ENCODE data around the gene ST6GALNAC2.
"Not testable (repeated sequence)": the region's sequence is repeated elsewhere in the genome, so short reads cannot be mapped to it uniquely, and the experiment has no call there.

Gene ST6GALNAC2

DNA sequence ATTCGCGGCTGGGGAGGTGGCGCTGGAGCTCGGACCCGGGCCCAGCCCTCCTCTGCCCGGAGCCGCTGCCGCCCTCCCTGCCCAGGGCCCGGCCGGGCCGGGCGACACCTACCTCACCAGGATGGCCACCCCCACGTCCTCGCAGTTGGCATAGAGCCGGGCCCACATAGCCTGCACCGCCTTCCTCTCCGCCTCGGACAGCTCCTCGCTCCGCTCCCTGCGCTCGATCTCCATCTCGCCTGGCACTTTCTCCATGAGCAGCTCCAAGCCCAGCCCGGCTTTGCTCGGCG is 48.4 kb downstream of the ST6GALNAC2 start:
- CTCF ChIA-PET, result interaction anchor here (0.6 to 1.0 kb wide), 2 partner anchors 11 to 30 kb away, joined by 3 to 4 read pairs; no protein-coding TSS in a partner anchor
- POLR2A ChIA-PET, result no interaction called here
- no peak for DNase-seq (ENCODE audit: extremely low spot score)
- TF ChIP-seq ELF4 (IDR thresholded peaks at IDR 0.05) (no peak), NFRKB (IDR thresholded peaks at IDR 0.05) (no peak), SP1 (IDR thresholded peaks at IDR 0.05) (no peak), FOXM1 (IDR thresholded peaks at IDR 0.05; ENCODE audit: borderline replicate concordance) (no peak), BHLHE40 (IDR thresholded peaks at IDR 0.05; ENCODE audit: borderline replicate concordance) (no peak), HDGF (IDR thresholded peaks at IDR 0.05; ENCODE audit: borderline replicate concordance) (no peak), L3MBTL2 (conservative IDR thresholded peaks at IDR 0.05) (no peak), ZNF384 (IDR thresholded peaks at IDR 0.05) (no peak), FOXA1 (IDR thresholded peaks at IDR 0.05) (no peak), SUZ12 (IDR thresholded peaks at IDR 0.05) (no peak), FOXK2 (IDR thresholded peaks at IDR 0.05) (no peak), LEF1 (IDR thresholded peaks at IDR 0.05; ENCODE audit: borderline replicate concordance) (no peak), ARNT (IDR thresholded peaks at IDR 0.05) (no peak), CTBP1 (IDR thresholded peaks at IDR 0.05; ENCODE audit: borderline replicate concordance) (no peak), TARDBP (IDR thresholded peaks at IDR 0.05) (no peak)
- TF ChIP-seq, protein P1, sequence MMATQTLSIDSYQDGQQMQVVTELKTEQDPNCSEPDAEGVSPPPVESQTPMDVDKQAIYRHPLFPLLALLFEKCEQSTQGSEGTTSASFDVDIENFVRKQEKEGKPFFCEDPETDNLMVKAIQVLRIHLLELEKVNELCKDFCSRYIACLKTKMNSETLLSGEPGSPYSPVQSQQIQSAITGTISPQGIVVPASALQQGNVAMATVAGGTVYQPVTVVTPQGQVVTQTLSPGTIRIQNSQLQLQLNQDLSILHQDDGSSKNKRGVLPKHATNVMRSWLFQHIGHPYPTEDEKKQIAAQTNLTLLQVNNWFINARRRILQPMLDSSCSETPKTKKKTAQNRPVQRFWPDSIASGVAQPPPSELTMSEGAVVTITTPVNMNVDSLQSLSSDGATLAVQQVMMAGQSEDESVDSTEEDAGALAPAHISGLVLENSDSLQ (IDR thresholded peaks at IDR 0.05), result no peak

DNA sequence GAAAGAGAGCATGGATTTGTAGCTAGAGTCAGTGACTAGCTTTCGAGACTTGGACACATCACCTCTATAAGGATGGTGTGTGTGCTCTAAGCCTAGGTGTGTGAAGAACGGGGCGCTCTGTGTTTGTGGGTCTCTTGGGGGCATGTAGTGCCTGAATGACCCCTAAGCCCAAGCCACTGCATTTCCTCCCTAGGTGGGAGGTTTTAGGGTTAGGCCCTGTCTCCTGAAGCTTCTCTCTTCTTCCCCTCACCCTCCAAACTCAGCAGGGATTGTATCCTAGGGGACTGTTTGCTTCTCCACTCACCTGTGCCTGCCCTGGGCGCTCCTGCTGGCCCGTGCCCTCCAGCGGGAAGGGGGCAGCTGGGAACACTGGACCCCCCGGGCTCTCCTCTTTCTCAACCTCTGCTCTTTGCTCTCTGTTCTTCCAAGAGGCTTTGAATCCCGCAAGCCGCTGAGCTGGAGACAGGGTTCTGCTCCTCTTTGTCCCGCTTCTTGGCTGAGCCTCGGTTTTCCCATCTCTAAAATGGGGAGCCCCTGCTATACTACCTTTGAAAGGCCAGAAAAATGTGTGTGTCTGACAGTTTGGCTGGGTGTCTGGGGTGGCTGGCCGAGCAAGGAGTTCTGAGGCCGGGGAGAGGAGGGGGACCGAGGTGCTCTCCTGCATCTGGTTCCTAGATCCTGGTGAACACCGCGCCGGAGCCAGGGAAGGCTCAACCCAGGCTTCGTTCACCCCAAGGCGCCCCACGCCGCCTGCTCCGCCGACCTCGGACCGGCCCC is 49.0 kb downstream of the ST6GALNAC2 start:
- TF ChIP-seq FOXK2 (IDR thresholded peaks at IDR 0.05), result no peak
- TF ChIP-seq SP1 (IDR thresholded peaks at IDR 0.05), result no peak
- TF ChIP-seq FOXA1 (IDR thresholded peaks at IDR 0.05), result no peak
- TF ChIP-seq CTBP1 (IDR thresholded peaks at IDR 0.05; ENCODE audit: borderline replicate concordance), result no peak
- no peak for TF ChIP-seq NFRKB (IDR thresholded peaks at IDR 0.05)
- TF ChIP-seq TARDBP (IDR thresholded peaks at IDR 0.05), result no peak
- no peak for TF ChIP-seq HDGF (IDR thresholded peaks at IDR 0.05; ENCODE audit: borderline replicate concordance)
- TF ChIP-seq FOXM1 (IDR thresholded peaks at IDR 0.05; ENCODE audit: borderline replicate concordance), result no peak
- no peak for TF ChIP-seq ZNF384 (IDR thresholded peaks at IDR 0.05)
- no peak for TF ChIP-seq L3MBTL2 (conservative IDR thresholded peaks at IDR 0.05)
- TF ChIP-seq SUZ12 (IDR thresholded peaks at IDR 0.05), result no peak
- ChIA-PET POLR2A (interaction anchor here (1.2 to 1.4 kb wide), 2 partner anchors 10 to 21 kb away, joined by 4 to 7 read pairs; no protein-coding TSS in a partner anchor), CTCF (interaction anchor here (0.6 to 1.2 kb wide), 4 partner anchors 10 to 30 kb away, joined by 3 to 5 read pairs (median 4); no protein-coding TSS in a partner anchor)
- DNase-seq (ENCODE audit: extremely low spot score), result no peak

DNA sequence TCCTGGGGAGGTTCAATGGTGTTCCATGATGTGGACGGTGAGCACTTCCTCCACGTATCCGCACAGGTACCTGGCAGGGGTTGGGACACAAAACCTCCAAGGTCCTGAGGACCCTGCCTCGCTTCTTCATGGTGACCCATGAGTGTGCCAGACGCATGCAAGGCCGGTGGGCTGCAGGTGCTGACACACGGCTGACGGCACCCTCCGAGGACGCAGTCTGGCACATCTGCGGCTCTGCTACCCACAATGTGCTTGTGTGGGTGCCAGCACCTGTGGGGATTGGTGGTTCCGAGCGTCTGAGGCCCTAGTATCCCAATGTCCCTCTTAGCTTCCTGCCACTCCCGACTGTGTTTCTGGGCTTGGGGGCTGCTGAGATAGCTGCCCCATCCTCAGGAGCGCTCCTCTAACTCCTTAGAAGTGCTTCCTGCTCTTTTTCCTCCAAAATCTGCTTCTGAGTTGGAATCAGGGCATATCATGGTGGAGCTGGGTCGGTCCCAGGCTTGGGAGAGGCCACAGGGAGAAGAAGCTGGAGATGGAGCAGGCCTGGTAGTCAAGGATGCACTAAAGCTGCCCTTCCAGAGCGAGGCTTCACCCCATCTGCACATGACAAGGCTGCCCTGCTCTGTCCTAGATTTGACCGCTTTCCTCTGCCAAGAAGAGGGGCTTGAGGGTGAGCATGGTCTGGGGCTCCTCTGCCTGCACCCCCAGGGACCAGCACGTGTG is 49.7 kb downstream of the ST6GALNAC2 start:
- DNase-seq (ENCODE audit: extremely low spot score), result no peak
- TF ChIP-seq BHLHE40 (IDR thresholded peaks at IDR 0.05; ENCODE audit: borderline replicate concordance) (no peak), ARNT (IDR thresholded peaks at IDR 0.05) (no peak), ZNF384 (IDR thresholded peaks at IDR 0.05) (no peak), FOXK2 (IDR thresholded peaks at IDR 0.05) (no peak), SUZ12 (IDR thresholded peaks at IDR 0.05) (no peak), ELF4 (IDR thresholded peaks at IDR 0.05) (no peak), CTBP1 (IDR thresholded peaks at IDR 0.05; ENCODE audit: borderline replicate concordance) (no peak), LEF1 (IDR thresholded peaks at IDR 0.05; ENCODE audit: borderline replicate concordance) (no peak), NFRKB (IDR thresholded peaks at IDR 0.05) (no peak), FOXM1 (IDR thresholded peaks at IDR 0.05; ENCODE audit: borderline replicate concordance) (no peak), HDGF (IDR thresholded peaks at IDR 0.05; ENCODE audit: borderline replicate concordance) (no peak), FOXA1 (IDR thresholded peaks at IDR 0.05) (no peak), TARDBP (IDR thresholded peaks at IDR 0.05) (no peak), L3MBTL2 (conservative IDR thresholded peaks at IDR 0.05) (no peak)
- TF ChIP-seq, protein P1 (IDR thresholded peaks at IDR 0.05), result no peak
- POLR2A ChIA-PET, result interaction anchor here (1.2 to 1.4 kb wide), 2 partner anchors 11 to 22 kb away, joined by 4 to 7 read pairs; no protein-coding TSS in a partner anchor
- CTCF ChIA-PET, result interaction anchor here (1.0 to 1.2 kb wide), 3 partner anchors 11 to 29 kb away, joined by 3 to 5 read pairs (median 3); no protein-coding TSS in a partner anchor

DNA sequence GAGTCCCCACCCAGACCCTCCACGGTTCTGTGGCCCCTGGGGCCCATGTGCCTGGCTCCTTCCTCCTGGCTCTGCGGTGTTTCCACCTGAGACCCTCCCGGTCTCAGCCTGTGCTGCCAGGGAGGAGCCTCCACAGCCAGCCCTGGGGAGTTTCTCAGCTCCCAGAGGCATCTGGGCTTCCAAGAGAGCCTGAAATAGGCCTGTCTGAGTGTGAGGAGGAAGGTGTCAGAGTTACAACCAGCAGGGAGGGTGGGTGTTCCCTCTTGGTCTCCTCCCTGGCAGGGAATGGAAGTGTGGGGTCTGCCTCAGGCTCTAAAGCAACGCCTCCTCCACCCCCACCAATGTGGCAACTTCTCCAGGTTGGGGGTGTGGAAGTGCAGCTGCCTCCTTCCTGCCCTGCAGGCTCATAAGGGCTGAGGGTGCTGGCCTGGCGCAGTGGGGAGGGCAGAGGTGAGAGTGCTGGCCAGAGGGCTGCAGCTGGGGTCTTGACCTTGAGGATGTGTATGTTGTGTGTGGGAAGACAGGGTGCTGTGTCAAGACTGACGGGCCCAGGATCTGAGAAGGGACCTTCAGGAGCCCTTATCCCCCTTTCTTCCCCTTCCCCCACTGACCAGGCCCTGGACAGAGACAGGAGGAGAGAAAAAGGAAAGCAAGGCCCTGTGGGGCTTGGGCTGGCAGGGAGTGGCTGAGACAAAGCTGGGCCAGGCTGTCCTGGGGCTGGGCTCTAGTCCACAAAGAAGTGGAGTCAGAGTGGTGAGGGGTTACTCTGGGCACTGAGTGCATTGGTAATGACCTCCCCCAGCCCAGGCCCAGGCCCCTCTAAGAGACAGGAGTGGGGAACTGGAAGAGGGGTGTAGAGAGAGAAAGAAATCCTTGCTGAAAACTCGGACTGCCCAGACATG is 50.6 kb downstream of the ST6GALNAC2 start:
- no peak for DNase-seq (ENCODE audit: extremely low spot score)
- TF ChIP-seq FOXM1 (IDR thresholded peaks at IDR 0.05; ENCODE audit: borderline replicate concordance) (no peak), TARDBP (IDR thresholded peaks at IDR 0.05) (no peak), SP1 (IDR thresholded peaks at IDR 0.05) (no peak), NFRKB (IDR thresholded peaks at IDR 0.05) (no peak), ZNF384 (IDR thresholded peaks at IDR 0.05) (no peak), ELF4 (IDR thresholded peaks at IDR 0.05) (no peak), L3MBTL2 (conservative IDR thresholded peaks at IDR 0.05) (no peak), HDGF (IDR thresholded peaks at IDR 0.05; ENCODE audit: borderline replicate concordance) (no peak), FOXA1 (IDR thresholded peaks at IDR 0.05) (no peak), BHLHE40 (IDR thresholded peaks at IDR 0.05; ENCODE audit: borderline replicate concordance) (no peak), FOXK2 (IDR thresholded peaks at IDR 0.05) (no peak)
- TF ChIP-seq, protein P1 (IDR thresholded peaks at IDR 0.05), result no peak
- ChIA-PET POLR2A (interaction anchor here (1.2 to 1.4 kb wide), 2 partner anchors 12 to 23 kb away, joined by 4 to 7 read pairs; no protein-coding TSS in a partner anchor), CTCF (no interaction called here)

DNA sequence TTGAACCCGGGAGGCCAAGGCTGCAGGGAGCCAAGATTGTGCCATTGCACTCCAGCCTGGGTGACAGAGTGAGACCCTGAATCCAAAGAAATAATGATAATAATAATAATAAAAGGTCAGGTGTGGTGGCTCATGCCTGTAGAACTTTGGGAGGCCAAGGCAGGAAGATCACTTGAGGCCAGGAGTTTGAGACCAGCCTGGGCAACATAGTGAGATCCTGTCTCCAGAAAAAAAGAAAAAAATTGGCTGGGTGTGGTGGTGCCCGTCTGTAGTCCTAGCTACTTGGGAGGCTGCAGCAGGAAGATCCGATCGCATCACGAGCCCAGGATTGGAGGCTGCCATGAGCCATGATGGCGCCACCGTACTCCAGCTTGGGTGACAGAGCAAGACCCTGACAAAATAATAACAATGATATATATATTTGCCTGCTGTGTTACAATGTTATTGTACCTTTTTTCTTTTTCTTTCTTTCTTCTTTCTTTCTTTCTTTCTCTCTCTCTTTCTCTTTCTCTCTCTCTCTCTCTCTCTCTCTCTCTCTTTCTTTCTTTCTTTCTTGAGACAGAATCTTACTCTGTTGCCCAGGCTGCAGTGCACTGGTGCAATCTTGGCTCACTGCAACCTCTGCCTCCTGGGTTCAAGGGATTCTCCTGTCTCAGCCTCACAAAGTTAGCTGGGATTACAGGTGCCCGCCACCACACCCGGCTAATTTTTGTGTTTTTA is 51.9 kb downstream of the ST6GALNAC2 start:
- ChIA-PET CTCF (interaction anchor here (0.6 to 1.0 kb wide), 2 partner anchors 10 to 13 kb away, joined by 3 to 5 read pairs; no protein-coding TSS in a partner anchor), POLR2A (interaction anchor here (1.4 kb wide), 2 partner anchors 23 to 174 kb away, joined by 4 to 6 read pairs; no protein-coding TSS in a partner anchor)
- not testable (repeated sequence) for DNase-seq (ENCODE audit: extremely low spot score)
